Measurements from ENCODE around the gene FAM53B.

Gene FAM53B

GRCh38 chr10:124707551-124707950 is 36.6 kb downstream of the FAM53B start:
- no peak for DNase-seq

GRCh38 chr10:124707144-124707467 is 37.1 kb downstream of the FAM53B start:
- no peak for DNase-seq

- no peak for DNase-seq
These were observed 37.6 kb downstream of the FAM53B start for GRCh38 chr10:124706462-124707143.

- no peak for DNase-seq
These were observed 38.2 kb downstream of the FAM53B start for GRCh38 chr10:124705817-124706461.

GRCh38 chr10:124705381-124705740 is 38.8 kb downstream of the FAM53B start:
- no peak for DNase-seq

- no peak for DNase-seq
These were observed 39.5 kb downstream of the FAM53B start for GRCh38 chr10:124704428-124705380.

GRCh38 chr10:124703778-124704427 is 40.3 kb downstream of the FAM53B start:
- no peak for DNase-seq

GRCh38 chr10:124703372-124703771 is 40.8 kb downstream of the FAM53B start:
- no peak for DNase-seq

GRCh38 chr10:124701881-124702656 is 42.1 kb downstream of the FAM53B start:
- no peak for DNase-seq

GRCh38 chr10:124701435-124701834 is 42.7 kb downstream of the FAM53B start:
- DNase-seq: no peak

GRCh38 chr10:124701038-124701365 is 43.2 kb downstream of the FAM53B start:
- DNase-seq: no peak

- no peak for DNase-seq
These were observed 43.7 kb downstream of the FAM53B start for GRCh38 chr10:124700293-124701037.

GRCh38 chr10:124699471-124700292 is 44.5 kb downstream of the FAM53B start:
- DNase-seq: no peak

- DNase-seq: no peak
These were observed 45.4 kb downstream of the FAM53B start for GRCh38 chr10:124698545-124699469.

GRCh38 chr10:124697837-124698544 is 46.2 kb downstream of the FAM53B start:
- DNase-seq: no peak

- DNase-seq: no peak
These were observed 46.7 kb downstream of the FAM53B start for GRCh38 chr10:124697443-124697836.

- DNase-seq: no peak
These were observed 47.5 kb downstream of the FAM53B start for GRCh38 chr10:124696446-124697392.

GRCh38 chr10:124695259-124695658 is 48.9 kb downstream of the FAM53B start:
- DNase-seq: no peak
